Cardiac muscle cell (in vitro differentiated cells and primary cell): ENCODE measurements around the gene GPR146. TPM values are rescaled to one million over a fixed set of nuclear protein-coding genes. Genes with fewer than 3 reads are reported as not detected.

Source experiments
- DNase-seq, 2 donors: peaks; one replicate each; pipeline versions ENCODE4 v3.0.0 to v3.0.0-alpha.2; 2010 to 2017; ENCODE audit warnings: low read depth in 1 of 2, low spot score in 1 of 2
- H3K27ac ChIP-seq: fragments of 200-600 bp; sonication (generic); 2 replicates; pipeline ENCODE4 v1.5.1; 2016
- H3K27me3 ChIP-seq: fragments of 200-600 bp; sonication (generic); 2 replicates; pipeline ENCODE4 v1.6.0; 2016; ENCODE audit warnings: control low read depth
- H3K36me3 ChIP-seq: fragments of 200-600 bp; sonication (generic); 2 replicates; pipeline ENCODE4 v1.5.1; 2016; ENCODE audit warnings: control low read depth
- H3K4me1 ChIP-seq: fragments of 200-600 bp; sonication (generic); 2 replicates; pipeline ENCODE4 v1.8.1; 2017; ENCODE audit warnings: low read depth, mild to moderate bottlenecking, mixed run types
- H3K4me3 ChIP-seq: fragments of 200-600 bp; sonication (generic); 2 replicates; pipeline ENCODE4 v1.5.1; 2016; ENCODE audit warnings: mild to moderate bottlenecking
- H3K9me3 ChIP-seq: fragments of 200-600 bp; sonication (generic); 2 replicates; pipeline ENCODE4 v1.5.1; 2017; ENCODE audit warnings: low read depth, mild to moderate bottlenecking, control low read depth
- polyA plus RNA-seq: library from polyadenylated mRNA; unstranded; fragments of >200 nt; fragmentation: Nextera tagmentation; extraction: Ambion mirVana; gene quantifications from 2 replicates; pipeline ENCODE4 v1.2.1, GENCODE V29; 2016
- total RNA-seq: library from RNA; depleted of rRNA; stranded (reverse); fragments of >200 nt; gene quantifications from 2 replicates; pipeline ENCODE4 v1.2.3, GENCODE V29; 2016
- TF ChIP-seq, protein P1 (sequence below): IDR thresholded peaks from 2 replicates; pipeline ENCODE4 v1.5.1; 2012; ENCODE audit warnings: low read depth, mild to moderate bottlenecking, low read length

The GPR146 gene
- total and polyA plus RNA-seq, 2 experiments from 2014 or later, result 7.5 to 11.2 TPM

DNA sequence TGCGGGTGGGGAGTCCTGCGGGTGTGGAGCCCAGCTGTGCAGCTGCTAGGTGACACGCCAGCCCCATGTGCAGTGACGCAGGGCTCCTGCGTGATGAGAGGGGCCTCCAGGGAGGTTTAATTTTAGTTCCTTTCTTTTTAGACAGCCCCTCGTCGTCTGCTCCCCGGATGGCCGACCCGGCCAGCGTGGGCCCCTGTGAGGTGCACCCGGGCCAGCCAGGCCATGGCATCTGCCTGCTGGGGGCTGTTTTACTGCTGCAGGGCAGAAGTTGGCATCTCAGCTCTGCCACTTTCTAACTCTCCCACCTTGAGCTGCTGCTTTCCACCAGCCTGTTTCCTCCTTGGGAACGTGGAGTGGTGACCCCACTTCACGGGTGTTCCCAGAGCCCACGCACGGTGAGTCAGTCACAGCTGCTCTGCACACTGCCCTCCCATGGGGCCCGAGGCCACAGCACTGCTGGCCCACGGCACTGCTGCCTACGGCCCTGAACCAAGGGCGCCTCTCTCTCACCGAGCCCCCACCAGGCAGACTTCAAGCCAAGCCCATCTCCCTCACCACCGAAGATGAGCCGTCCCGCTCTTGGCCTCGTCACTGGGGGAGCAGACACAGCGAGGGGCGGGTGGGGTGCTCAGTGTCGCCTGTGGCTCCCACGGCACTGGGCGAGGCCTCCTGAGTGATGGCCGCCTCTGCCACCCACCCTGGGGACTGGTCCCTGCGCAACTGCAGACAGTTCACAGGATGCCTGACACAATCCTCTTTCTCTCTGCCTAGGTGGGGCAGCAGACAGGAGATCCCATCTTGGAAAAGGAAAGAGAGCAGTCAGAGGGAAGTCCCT lies 40.1 kb upstream of the GPR146 start:
- Histone ChIP-seq H3K27me3 (no peaks in the 10 kb centered on the region), H3K4me1 (no peaks in the 10 kb centered on the region), H3K36me3 (no peaks in the 10 kb centered on the region), H3K9me3 (no peaks in the 10 kb centered on the region), H3K4me3 (no peak overlapping the region), H3K27ac (no peak overlapping the region)
- TF ChIP-seq, protein P1, sequence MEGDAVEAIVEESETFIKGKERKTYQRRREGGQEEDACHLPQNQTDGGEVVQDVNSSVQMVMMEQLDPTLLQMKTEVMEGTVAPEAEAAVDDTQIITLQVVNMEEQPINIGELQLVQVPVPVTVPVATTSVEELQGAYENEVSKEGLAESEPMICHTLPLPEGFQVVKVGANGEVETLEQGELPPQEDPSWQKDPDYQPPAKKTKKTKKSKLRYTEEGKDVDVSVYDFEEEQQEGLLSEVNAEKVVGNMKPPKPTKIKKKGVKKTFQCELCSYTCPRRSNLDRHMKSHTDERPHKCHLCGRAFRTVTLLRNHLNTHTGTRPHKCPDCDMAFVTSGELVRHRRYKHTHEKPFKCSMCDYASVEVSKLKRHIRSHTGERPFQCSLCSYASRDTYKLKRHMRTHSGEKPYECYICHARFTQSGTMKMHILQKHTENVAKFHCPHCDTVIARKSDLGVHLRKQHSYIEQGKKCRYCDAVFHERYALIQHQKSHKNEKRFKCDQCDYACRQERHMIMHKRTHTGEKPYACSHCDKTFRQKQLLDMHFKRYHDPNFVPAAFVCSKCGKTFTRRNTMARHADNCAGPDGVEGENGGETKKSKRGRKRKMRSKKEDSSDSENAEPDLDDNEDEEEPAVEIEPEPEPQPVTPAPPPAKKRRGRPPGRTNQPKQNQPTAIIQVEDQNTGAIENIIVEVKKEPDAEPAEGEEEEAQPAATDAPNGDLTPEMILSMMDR, result no peak
- DNase-seq, result no peak

DNA sequence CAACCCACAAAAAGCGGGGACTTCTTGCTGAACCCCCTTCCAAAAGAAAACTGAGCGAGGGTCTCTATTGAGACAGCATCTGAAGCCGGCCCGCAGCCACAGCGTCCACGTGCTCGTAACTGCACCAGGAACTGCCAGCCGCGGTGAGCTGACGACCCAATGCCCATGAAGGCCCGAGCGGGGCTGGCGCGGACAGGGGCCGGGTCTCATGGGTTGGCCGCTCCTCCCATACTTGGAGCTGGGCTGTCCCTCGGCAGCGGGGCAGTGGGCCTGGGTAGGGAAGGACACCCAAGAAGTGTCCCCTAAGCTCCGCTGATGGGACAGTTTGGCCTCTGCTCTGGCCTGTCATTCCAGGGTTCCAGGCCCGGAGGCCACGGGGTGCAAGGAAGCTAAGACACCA lies 39.0 kb upstream of the GPR146 start:
- H3K4me1 ChIP-seq, result no peaks in the 10 kb centered on the region
- H3K4me3 ChIP-seq, result no peak overlapping the region
- H3K27ac ChIP-seq, result no peak overlapping the region
- TF ChIP-seq, protein P1, result no peak
- no peaks in the 10 kb centered on the region for H3K36me3 ChIP-seq
- H3K27me3 ChIP-seq, result no peaks in the 10 kb centered on the region
- DNase-seq, result no peak
- H3K9me3 ChIP-seq, result no peaks in the 10 kb centered on the region

DNA sequence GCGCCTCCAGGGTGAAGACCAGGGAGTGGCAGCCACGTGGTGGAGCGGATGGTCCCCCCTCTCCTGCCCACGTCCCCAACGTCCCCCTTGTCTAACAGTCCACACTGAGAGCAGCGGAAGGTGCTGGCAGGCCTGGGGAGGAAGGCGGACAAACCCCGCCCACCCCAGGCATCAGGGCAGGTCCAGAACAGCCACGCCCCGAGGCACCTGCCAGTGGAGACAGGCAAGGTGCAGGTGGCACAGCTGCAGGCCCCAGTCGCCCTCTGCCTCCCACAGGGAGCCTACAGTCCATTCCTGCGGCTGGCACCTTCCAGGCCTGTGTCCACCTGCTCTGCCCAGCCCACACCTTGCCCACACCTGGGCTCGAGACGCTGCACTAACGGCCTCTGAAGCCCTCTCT lies 36.4 kb upstream of the GPR146 start:
- Histone ChIP-seq H3K36me3 (no peaks in the 10 kb centered on the region), H3K9me3 (no peaks in the 10 kb centered on the region), H3K27ac (no peak overlapping the region), H3K4me3 (no peak overlapping the region), H3K4me1 (no peaks in the 10 kb centered on the region), H3K27me3 (no peaks in the 10 kb centered on the region)
- TF ChIP-seq, protein P1, result no peak
- DNase-seq, result no peak

DNA sequence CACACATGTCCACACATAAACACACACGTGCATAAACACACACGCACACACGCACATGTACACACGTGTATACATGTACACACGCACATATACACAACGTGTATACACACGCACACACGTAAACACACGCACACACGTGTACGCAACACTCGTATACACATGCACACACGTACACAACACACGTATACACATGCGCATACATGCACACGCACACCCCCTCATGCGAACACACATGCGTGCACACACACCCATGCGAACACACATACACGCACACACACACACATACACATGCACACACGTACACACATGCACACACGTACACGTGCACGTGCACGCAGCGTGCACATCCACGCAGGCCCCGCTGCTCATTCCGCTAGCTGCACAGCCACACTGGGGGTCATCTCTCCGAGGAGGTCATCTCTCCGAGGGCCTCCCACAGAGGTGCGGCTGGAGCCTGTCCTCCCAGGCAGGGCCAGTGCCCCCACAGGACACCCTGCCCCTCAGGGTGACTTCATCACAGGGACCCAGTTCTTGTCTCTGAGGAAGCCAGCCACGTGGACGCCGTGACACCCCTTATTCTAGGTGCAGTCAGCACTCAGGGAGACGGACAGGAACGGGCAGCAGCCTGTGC lies 35.5 kb upstream of the GPR146 start:
- no peaks in the 10 kb centered on the region for H3K27me3 ChIP-seq
- no peak for DNase-seq
- H3K36me3 ChIP-seq, result no peaks in the 10 kb centered on the region
- TF ChIP-seq, protein P1, result no peak
- no peak overlapping the region for H3K27ac ChIP-seq
- no peaks in the 10 kb centered on the region for H3K9me3 ChIP-seq
- H3K4me1 ChIP-seq, result no peaks in the 10 kb centered on the region
- no peak overlapping the region for H3K4me3 ChIP-seq

DNA sequence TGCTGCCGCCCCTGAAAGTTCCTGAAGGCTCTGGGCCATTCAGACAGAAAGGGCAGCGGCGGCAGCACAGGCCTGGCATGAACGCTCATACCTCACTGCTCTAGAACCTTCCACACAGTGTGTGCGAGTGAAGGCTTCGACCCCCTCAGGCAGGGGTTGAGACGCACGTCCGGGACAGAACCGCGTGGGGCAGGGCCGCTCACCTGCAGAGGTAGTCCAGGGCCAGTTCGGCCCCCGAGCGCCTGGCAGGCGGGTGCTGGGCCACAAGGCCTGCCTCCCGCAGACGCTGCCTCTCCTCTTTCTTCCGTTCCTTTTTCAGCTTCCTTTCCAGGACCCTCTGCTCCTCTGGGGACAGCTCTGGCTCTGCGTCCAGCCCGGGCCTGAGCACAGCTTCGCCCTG lies 34.6 kb upstream of the GPR146 start:
- H3K9me3 ChIP-seq, result no peaks in the 10 kb centered on the region
- H3K27ac ChIP-seq, result no peak overlapping the region
- TF ChIP-seq, protein P1, result no peak
- H3K4me1 ChIP-seq, result no peaks in the 10 kb centered on the region
- H3K27me3 ChIP-seq, result no peaks in the 10 kb centered on the region
- H3K4me3 ChIP-seq, result no peak overlapping the region
- no peaks in the 10 kb centered on the region for H3K36me3 ChIP-seq
- DNase-seq, result no peak
